Activated CD8-positive, alpha-beta T cell treated with anti-CD3 and anti-CD28 coated beads for 36 hours (primary cell): ENCODE data around the gene PDCD4. TPM values are rescaled to one million over a fixed set of nuclear protein-coding genes. Genes with fewer than 3 reads are reported as not detected.

Experiments used
- ATAC-seq: fragments of 200-7000 bp; cut with Tn5 transposase; one replicate; pipeline ENCODE4 v1.10.0; 2021; ENCODE audit warnings: mild to moderate bottlenecking, moderate library complexity
- CTCF ChIA-PET: fragments of 350-600 bp; sonication (Branson Sonifier 250); formaldehyde crosslinking; loops from one replicate; lab custom pipeline; 2021; ENCODE audit warnings: antibody characterized with exemption; lab: Charles Lee
- POLR2A ChIA-PET: fragments of 350-600 bp; sonication (Branson Sonifier 250); formaldehyde crosslinking; loops from one replicate; lab custom pipeline; 2021; ENCODE audit warnings: antibody characterized with exemption; lab: Charles Lee
- DNase-seq: peaks from one replicate; pipeline ENCODE4 v3.0.0-alpha.2; 2020
- H3K27ac Mint-ChIP-seq: one replicate; pipeline ENCODE4 v1.8.0; 2021; ENCODE audit warnings: mild to moderate bottlenecking, mixed read lengths
- H3K27me3 Mint-ChIP-seq: one replicate; pipeline ENCODE4 v1.8.0; 2021; ENCODE audit warnings: mixed read lengths
- H3K36me3 Mint-ChIP-seq: one replicate; pipeline ENCODE4 v1.8.0; 2021; ENCODE audit warnings: low read depth, mixed read lengths
- H3K4me1 Mint-ChIP-seq: one replicate; pipeline ENCODE4 v1.8.0; 2021; ENCODE audit warnings: low read depth, mixed read lengths
- H3K4me3 Mint-ChIP-seq: one replicate; pipeline ENCODE4 v1.8.0; 2021; ENCODE audit warnings: mild to moderate bottlenecking, moderate library complexity, mixed read lengths
- H3K9me3 Mint-ChIP-seq: one replicate; pipeline ENCODE4 v1.8.0; 2021; ENCODE audit warnings: mixed read lengths
- CTCF ChIP-seq: fragments of 200-600 bp; IDR thresholded peaks from one replicate; pipeline ENCODE4 v1.8.0; 2022; ENCODE audit warnings: antibody characterized with exemption, mild to moderate bottlenecking
- intact Hi-C: fragments of 100-400 bp; cut with micrococcal nuclease; formaldehyde crosslinking; loops from one replicate; pipeline ENCODE4 v1.10.0; 2022
- total RNA-seq, 2 experiments: library from RNA; stranded (reverse); gene quantifications; one replicate each; pipeline ENCODE4 v1.2.3, GENCODE V29; 2021

PDCD4 gene
- total RNA-seq, 2 experiments from 2014 or later = 186 to 190 TPM

- Mint-ChIP-seq H3K4me3 (peak overlapping the region; percentile 44), H3K4me1 (peaks cover 55% of the 10 kb centered on the region), H3K36me3 (no peaks in the 10 kb centered on the region), H3K27me3 (no peaks in the 10 kb centered on the region), H3K9me3 (no peaks in the 10 kb centered on the region), H3K27ac (peak overlapping the region; percentile 86)
- ChIA-PET CTCF (interaction anchor here (0.7 to 2.3 kb wide), 8 partner anchors 8 to 204 kb away, joined by 3 to 8 read pairs (median 4); no protein-coding TSS in a partner anchor), POLR2A (interaction anchor here (2.2 to 3.9 kb wide), 4 partner anchors 8 to 27 kb away, joined by 8 to 25 read pairs (median 16); partner anchors contain the start of gene PDCD4)
- no peak for ATAC-seq
- TF ChIP-seq CTCF = no peak
- no peak for DNase-seq
- intact Hi-C loops = no loop called here
These were observed 27.7 kb upstream of the PDCD4 start for GRCh38 chr10:110843796-110844616.

GRCh38 chr10:110844617-110844881, 27.2 kb upstream of the PDCD4 start:
- ATAC-seq = no peak
- POLR2A ChIA-PET = interaction anchor here (2.2 to 3.9 kb wide), 2 partner anchors 14 to 27 kb away, joined by 8 to 25 read pairs; partner anchors contain the start of gene PDCD4

GRCh38 chr10:110845192-110845755, 26.5 kb upstream of the PDCD4 start:
- no peak for TF ChIP-seq CTCF
- peaks cover 67% of the 10 kb centered on the region for H3K4me1 Mint-ChIP-seq

More at GRCh38 chr10:110844617-110844881, 27.2 kb upstream of the PDCD4 start:
- intact Hi-C loops = no loop called here
- Mint-ChIP-seq H3K4me1 (peaks cover 60% of the 10 kb centered on the region), H3K27me3 (no peaks in the 10 kb centered on the region), H3K4me3 (no peak overlapping the region), H3K9me3 (no peaks in the 10 kb centered on the region), H3K36me3 (no peaks in the 10 kb centered on the region), H3K27ac (no peak overlapping the region)
- no peak for DNase-seq
- CTCF ChIA-PET = interaction anchor here (0.7 to 2.3 kb wide), 7 partner anchors 8 to 204 kb away, joined by 3 to 8 read pairs (median 4); no protein-coding TSS in a partner anchor
- TF ChIP-seq CTCF = no peak

GRCh38 chr10:110845756-110846620, 25.7 kb upstream of the PDCD4 start:
- intact Hi-C loops = no loop called here
- Mint-ChIP-seq H3K9me3 (no peaks in the 10 kb centered on the region), H3K4me1 (peaks cover 72% of the 10 kb centered on the region), H3K27me3 (no peaks in the 10 kb centered on the region), H3K36me3 (no peaks in the 10 kb centered on the region), H3K4me3 (no peak overlapping the region), H3K27ac (no peak overlapping the region)
- no peak for ATAC-seq
- TF ChIP-seq CTCF = no peak
- ChIA-PET CTCF (interaction anchor here (1.2 to 2.2 kb wide), 2 partner anchors 9 to 13 kb away, joined by 4 to 7 read pairs; no protein-coding TSS in a partner anchor), POLR2A (interaction anchor here (1.3 to 1.7 kb wide), 3 partner anchors 12 to 43 kb away, joined by 5 to 8 read pairs (median 8); no protein-coding TSS in a partner anchor)
- DNase-seq = no peak

More at GRCh38 chr10:110845192-110845755, 26.5 kb upstream of the PDCD4 start:
- ATAC-seq (no peak), DNase-seq (no peak)
- no peaks in the 10 kb centered on the region for H3K9me3 Mint-ChIP-seq
- ChIA-PET CTCF (interaction anchor here (1.0 to 1.6 kb wide), 4 partner anchors 9 to 173 kb away, joined by 3 to 4 read pairs (median 4); no protein-coding TSS in a partner anchor), POLR2A (interaction anchor here (1.4 kb wide), 1 partner anchor 15 kb away, joined by 8 read pairs; no protein-coding TSS in a partner anchor)
- H3K27me3 Mint-ChIP-seq = no peaks in the 10 kb centered on the region
- H3K4me3 Mint-ChIP-seq = no peak overlapping the region
- H3K27ac Mint-ChIP-seq = peak overlapping the region; percentile 50
- no peaks in the 10 kb centered on the region for H3K36me3 Mint-ChIP-seq
- intact Hi-C loops = no loop called here
